ENCODE results near the gene CAMK1D. TPM values are rescaled to one million over a fixed set of nuclear protein-coding genes. Genes with fewer than 3 reads are reported as not detected.

The CAMK1D gene
- total RNA-seq, 1 donor from 2014 or later, result 36.3 TPM

DNA sequence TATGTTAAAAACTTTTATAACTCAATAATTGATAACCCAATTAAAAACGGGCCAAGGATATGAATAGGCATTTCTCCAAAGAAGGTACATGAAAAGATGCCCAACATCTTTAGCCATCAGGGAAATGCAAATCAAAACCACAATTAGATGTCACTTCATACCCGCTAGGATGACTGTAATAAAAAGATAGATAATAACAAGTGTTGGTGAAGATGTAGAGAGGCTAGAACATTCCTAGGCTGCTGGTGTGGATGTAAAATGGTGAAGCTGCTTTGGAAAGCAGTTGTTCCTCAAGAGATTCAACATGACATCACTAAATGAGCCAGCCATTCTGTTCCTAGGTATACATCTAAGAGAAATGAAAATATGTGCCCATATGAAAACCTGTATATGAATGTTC, 35.6 kb downstream of the CAMK1D start:
- Mint-ChIP-seq H3K27me3 (ENCODE audit: low read depth) (no peaks in the 10 kb centered on the region), H3K4me3 (ENCODE audit: unreplicated experiment) (no peak overlapping the region), H3K4me1 (ENCODE audit: low read depth) (peaks cover 34% of the 10 kb centered on the region), H3K9me3 (ENCODE audit: low read depth) (peaks cover 5% of the 10 kb centered on the region), H3K27ac (ENCODE audit: unreplicated experiment) (no peak overlapping the region), H3K36me3 (ENCODE audit: low read depth) (no peaks in the 10 kb centered on the region)
- no peak for DNase-seq (ENCODE audit: low spot score)
- TF ChIP-seq CTCF (IDR thresholded peaks at IDR 0.05), result no peak

GRCh38 chr10:12387561-12388210, 38.3 kb downstream of the CAMK1D start:
- Mint-ChIP-seq H3K9me3 (ENCODE audit: low read depth) (peaks cover 5% of the 10 kb centered on the region), H3K36me3 (ENCODE audit: low read depth) (no peaks in the 10 kb centered on the region), H3K4me1 (ENCODE audit: low read depth) (peaks cover 55% of the 10 kb centered on the region), H3K4me3 (ENCODE audit: unreplicated experiment) (no peak overlapping the region), H3K27ac (ENCODE audit: unreplicated experiment) (no peak overlapping the region), H3K27me3 (ENCODE audit: low read depth) (no peaks in the 10 kb centered on the region)
- no peak for TF ChIP-seq CTCF (IDR thresholded peaks at IDR 0.05)
- no peak for DNase-seq (ENCODE audit: low spot score)

GRCh38 chr10:12388671-12389070, 39.3 kb downstream of the CAMK1D start:
- Mint-ChIP-seq H3K27ac (ENCODE audit: unreplicated experiment) (no peak overlapping the region), H3K27me3 (ENCODE audit: low read depth) (no peaks in the 10 kb centered on the region), H3K9me3 (ENCODE audit: low read depth) (peaks cover 5% of the 10 kb centered on the region), H3K4me1 (ENCODE audit: low read depth) (peaks cover 46% of the 10 kb centered on the region), H3K36me3 (ENCODE audit: low read depth) (no peaks in the 10 kb centered on the region), H3K4me3 (ENCODE audit: unreplicated experiment) (no peak overlapping the region)
- no peak for DNase-seq (ENCODE audit: low spot score)
- TF ChIP-seq CTCF (IDR thresholded peaks at IDR 0.05), result no peak

- no peak for TF ChIP-seq CTCF (IDR thresholded peaks at IDR 0.05)
- DNase-seq (ENCODE audit: low spot score), result no peak
- peaks cover 5% of the 10 kb centered on the region for H3K9me3 Mint-ChIP-seq (ENCODE audit: low read depth)
- H3K27ac Mint-ChIP-seq (ENCODE audit: unreplicated experiment), result peak overlapping the region; percentile 24
- peaks cover 44% of the 10 kb centered on the region for H3K4me1 Mint-ChIP-seq (ENCODE audit: low read depth)
- H3K4me3 Mint-ChIP-seq (ENCODE audit: unreplicated experiment), result no peak overlapping the region
- no peaks in the 10 kb centered on the region for H3K36me3 Mint-ChIP-seq (ENCODE audit: low read depth)
- no peaks in the 10 kb centered on the region for H3K27me3 Mint-ChIP-seq (ENCODE audit: low read depth)
Observed at GRCh38 chr10:12389154-12389734, 39.9 kb downstream of the CAMK1D start.

- TF ChIP-seq CTCF (IDR thresholded peaks at IDR 0.05), result no peak
- no peak overlapping the region for H3K4me3 Mint-ChIP-seq (ENCODE audit: unreplicated experiment)
- H3K27ac Mint-ChIP-seq (ENCODE audit: unreplicated experiment), result peak overlapping the region; percentile 77
- no peaks in the 10 kb centered on the region for H3K36me3 Mint-ChIP-seq (ENCODE audit: low read depth)
- no peaks in the 10 kb centered on the region for H3K27me3 Mint-ChIP-seq (ENCODE audit: low read depth)
- H3K9me3 Mint-ChIP-seq (ENCODE audit: low read depth), result no peaks in the 10 kb centered on the region
- H3K4me1 Mint-ChIP-seq (ENCODE audit: low read depth), result peaks cover 47% of the 10 kb centered on the region
- DNase-seq (ENCODE audit: low spot score), result no peak
Observed at GRCh38 chr10:12390733-12391132, 41.4 kb downstream of the CAMK1D start.
